Neuron (in vitro differentiated cells): ENCODE measurements around the gene SGMS1.
"Not testable (repeated sequence)": the region's sequence is repeated elsewhere in the genome, so short reads cannot be mapped to it uniquely, and the experiment has no call there.

Experiments
- H2AFZ ChIP-seq: one replicate; pipeline ENCODE4 v1.6.1; 2013; ENCODE audit warnings: low read depth, mild to moderate bottlenecking, inconsistent platforms, low read length, moderate library complexity
- H3K27me3 ChIP-seq: one replicate; pipeline ENCODE4 v1.6.1; 2013; ENCODE audit warnings: low read length; ENCODE audit not compliant: insufficient read depth
- H3K36me3 ChIP-seq: one replicate; pipeline ENCODE4 v1.6.1; 2013; ENCODE audit warnings: low read length; ENCODE audit not compliant: insufficient read depth
- H3K4me1 ChIP-seq: one replicate; pipeline ENCODE4 v1.6.1; 2013; ENCODE audit warnings: low read length; ENCODE audit not compliant: insufficient read depth
- H3K4me3 ChIP-seq: 2 replicates; pipeline ENCODE4 v1.5.1; 2013; ENCODE audit warnings: mild to moderate bottlenecking, low read length, moderate library complexity
- H3K9me3 ChIP-seq: one replicate; pipeline ENCODE4 v1.6.1; 2013; ENCODE audit warnings: low read length

SGMS1 gene

DNA sequence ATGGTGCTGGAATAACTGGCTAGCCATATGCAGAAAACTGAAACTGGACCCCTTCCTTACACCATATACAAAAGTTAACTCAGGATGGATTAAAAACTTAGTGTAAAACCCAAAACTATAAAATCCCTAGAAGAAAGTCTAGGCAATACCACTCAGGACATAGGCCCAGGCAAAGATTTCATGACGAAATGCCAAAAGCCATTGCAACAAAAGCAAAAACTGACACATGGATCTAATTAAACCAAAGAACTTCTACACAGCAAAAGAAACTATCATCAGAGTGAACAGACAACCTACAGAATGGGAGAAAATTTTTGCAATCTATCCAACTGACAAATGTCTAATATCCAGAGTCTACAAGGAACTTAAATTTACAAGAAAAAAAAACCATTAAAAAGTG lies 75.3 kb downstream of the SGMS1 start:
- H2AFZ ChIP-seq, H3K36me3 ChIP-seq, H3K4me1 ChIP-seq, H3K9me3 ChIP-seq, H3K27me3 ChIP-seq, H3K4me3 ChIP-seq: not testable (repeated sequence)

DNA sequence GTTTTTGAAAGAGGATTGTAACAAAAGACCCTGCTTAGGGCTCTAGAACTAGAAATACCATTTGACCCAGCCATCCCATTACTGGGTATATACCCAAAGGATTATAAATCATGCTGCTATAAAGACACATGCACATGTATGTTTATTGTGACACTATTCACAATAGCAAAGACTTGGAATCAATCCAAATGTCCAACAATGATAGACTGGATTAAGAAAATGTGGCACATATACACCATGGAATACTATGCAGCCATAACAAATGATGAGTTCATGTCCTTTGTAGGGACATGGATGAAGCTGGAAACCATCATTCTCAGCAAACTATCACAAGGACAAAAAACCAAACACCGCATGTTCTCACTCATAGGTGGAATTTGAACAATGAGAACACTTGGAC lies 77.5 kb downstream of the SGMS1 start:
- H3K4me1 ChIP-seq = peaks cover 12% of the 10 kb centered on the region
- H3K4me3 ChIP-seq, H3K36me3 ChIP-seq, H3K9me3 ChIP-seq, H3K27me3 ChIP-seq, H2AFZ ChIP-seq: not testable (repeated sequence)

DNA sequence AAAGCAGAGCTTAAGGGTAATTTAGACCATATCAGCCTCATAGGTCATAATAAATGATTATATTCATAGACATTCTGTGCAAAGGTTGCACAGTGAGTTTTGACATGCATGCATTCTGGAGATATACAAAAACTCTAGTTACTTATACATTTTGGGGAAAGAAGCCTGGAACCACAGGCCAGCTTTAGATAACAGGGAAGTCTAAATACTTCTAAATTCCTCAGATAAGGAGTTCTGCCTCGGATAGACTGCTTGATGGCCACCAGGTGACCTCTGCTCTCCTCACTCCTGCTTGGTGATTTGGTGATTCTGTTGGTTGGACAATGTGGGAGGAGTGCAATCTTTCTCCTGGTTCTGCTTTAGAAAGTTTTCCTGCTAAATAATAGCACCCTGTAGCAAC lies 77.9 kb downstream of the SGMS1 start:
- no peaks in the 10 kb centered on the region for H3K36me3 ChIP-seq
- no peaks in the 10 kb centered on the region for H3K27me3 ChIP-seq
- H3K4me1 ChIP-seq = peaks cover 12% of the 10 kb centered on the region
- H2AFZ ChIP-seq = no peak overlapping the region
- no peaks in the 10 kb centered on the region for H3K9me3 ChIP-seq
- no peak overlapping the region for H3K4me3 ChIP-seq

DNA sequence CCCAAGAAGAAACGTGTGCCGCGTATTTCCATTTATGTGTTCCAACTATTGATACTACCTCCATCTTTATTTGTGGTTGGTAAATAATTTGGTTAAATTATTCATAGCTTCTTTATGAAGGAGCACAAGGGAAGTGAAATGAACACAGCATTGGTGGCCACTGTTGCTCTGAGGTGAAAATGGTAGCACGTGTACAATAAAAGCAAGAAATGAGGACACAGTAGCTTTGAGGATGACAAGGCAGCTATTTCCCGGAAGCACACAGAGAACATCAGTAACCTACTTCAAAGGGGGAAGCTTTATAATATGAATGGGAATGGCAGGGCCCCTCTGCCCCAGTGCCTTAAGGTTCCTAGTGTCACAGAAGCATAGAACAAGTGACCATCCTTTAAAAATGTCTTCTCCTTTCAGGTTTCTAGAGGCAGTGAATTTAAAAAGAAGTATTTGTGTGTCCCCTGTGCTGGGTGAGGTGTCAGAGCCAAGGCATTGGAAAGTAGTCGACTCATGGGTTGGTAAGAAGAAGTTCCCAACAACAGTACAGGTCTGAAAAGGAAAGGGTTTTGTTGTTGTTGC lies 78.8 kb downstream of the SGMS1 start:
- H3K9me3 ChIP-seq = no peaks in the 10 kb centered on the region
- no peaks in the 10 kb centered on the region for H3K27me3 ChIP-seq
- H3K36me3 ChIP-seq = no peaks in the 10 kb centered on the region
- peaks cover 12% of the 10 kb centered on the region for H3K4me1 ChIP-seq
- no peak overlapping the region for H2AFZ ChIP-seq
- no peak overlapping the region for H3K4me3 ChIP-seq

DNA sequence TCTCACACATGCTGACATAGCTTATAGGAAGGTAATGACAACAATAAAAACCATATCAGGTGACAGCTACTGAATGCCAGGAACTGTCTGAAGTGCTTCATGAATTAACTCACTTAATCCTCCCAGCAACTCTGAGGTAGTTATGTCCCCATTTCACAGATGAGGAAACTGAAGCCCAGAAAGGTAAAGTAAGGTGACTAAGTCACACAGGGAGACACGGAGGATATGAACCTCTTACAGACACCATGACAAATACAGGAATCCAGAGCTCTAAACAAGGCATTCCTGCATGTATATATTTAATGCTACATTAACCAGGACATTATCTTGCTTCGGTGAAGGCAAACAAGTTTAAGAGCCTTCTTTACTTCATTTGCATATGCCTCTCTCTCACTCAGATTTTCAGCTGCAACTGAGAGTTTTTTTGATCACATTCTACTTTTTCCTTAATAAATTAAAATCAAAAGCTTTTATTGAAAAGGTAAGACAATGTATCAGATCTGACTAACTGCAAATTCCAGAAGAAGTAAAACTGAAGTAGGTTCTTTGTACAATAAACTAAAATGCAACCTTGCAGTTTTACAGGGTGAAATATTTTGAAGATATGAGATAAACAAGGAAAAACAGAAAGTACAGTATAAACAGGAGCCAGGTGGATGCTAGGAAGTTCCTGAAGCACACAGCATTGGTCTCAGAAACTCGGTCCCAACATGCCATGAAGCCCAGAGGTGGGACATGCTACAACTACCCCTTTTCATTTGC lies 79.5 kb downstream of the SGMS1 start:
- no peaks in the 10 kb centered on the region for H3K36me3 ChIP-seq
- H3K27me3 ChIP-seq = no peaks in the 10 kb centered on the region
- H3K9me3 ChIP-seq = no peaks in the 10 kb centered on the region
- no peak overlapping the region for H2AFZ ChIP-seq
- H3K4me3 ChIP-seq = no peak overlapping the region
- H3K4me1 ChIP-seq = peaks cover 12% of the 10 kb centered on the region

DNA sequence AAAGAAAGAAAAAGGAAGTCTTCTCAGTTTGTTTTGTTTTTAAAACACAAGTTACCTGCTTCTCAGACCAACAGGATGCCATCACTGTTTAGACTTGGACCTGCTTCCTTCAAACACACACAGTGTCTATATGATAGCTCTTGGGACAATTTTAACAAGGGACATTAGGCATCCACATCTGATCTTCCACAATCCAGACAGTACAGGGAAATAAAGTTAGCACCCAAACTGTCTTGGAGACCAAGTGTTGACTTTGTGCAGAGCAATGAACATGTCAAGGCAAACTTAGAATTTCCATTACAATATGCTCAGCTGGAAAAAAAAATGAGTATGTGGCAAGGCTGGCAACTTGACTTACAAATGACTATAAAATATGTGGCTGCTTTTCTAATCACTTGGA lies 80.9 kb downstream of the SGMS1 start:
- Histone ChIP-seq H3K9me3 (no peaks in the 10 kb centered on the region), H3K27me3 (no peaks in the 10 kb centered on the region), H3K4me3 (no peak overlapping the region), H3K36me3 (no peaks in the 10 kb centered on the region), H2AFZ (no peak overlapping the region), H3K4me1 (peaks cover 17% of the 10 kb centered on the region)

DNA sequence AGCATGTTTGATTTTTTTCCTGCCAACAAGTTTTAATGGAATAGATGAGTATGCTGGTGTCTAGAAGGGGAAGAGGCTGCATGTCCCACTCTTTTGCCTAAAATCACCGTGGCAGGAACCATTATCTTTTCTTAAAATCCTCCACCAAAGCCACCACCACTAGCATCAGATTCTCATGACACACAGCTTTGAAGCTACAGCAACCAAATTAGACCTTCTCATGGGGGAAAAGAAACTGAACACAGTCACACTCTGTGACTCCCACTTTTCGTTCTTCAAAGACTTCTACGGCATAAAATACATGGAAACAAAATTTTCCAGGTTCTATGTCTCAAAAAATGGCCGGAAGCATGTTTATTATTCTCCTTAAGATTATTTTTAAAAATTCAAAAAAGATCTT lies 81.8 kb downstream of the SGMS1 start:
- H3K27me3 ChIP-seq = no peaks in the 10 kb centered on the region
- no peaks in the 10 kb centered on the region for H3K9me3 ChIP-seq
- H3K4me3 ChIP-seq = no peak overlapping the region
- no peak overlapping the region for H2AFZ ChIP-seq
- no peaks in the 10 kb centered on the region for H3K36me3 ChIP-seq
- H3K4me1 ChIP-seq = peaks cover 17% of the 10 kb centered on the region

DNA sequence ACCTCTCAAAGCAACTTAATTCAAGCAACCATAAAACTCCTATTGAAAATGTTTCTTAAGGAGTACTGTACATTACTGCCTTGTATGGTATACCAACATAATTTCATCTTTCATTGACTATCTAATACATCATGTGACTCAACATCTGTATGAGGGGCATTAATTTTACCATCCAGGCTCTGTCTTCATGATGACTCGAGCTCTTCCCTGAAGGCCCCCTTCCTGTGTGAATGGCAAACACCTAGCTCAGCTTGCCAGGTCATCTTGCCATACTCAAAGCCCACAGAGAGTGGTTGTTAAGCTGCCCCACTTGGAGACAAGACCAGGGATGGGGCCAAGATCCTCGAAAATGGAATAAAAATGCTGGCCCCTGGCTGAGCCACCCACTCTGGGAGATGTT lies 82.4 kb downstream of the SGMS1 start:
- H3K27me3 ChIP-seq = no peaks in the 10 kb centered on the region
- H2AFZ ChIP-seq = no peak overlapping the region
- no peak overlapping the region for H3K4me3 ChIP-seq

DNA sequence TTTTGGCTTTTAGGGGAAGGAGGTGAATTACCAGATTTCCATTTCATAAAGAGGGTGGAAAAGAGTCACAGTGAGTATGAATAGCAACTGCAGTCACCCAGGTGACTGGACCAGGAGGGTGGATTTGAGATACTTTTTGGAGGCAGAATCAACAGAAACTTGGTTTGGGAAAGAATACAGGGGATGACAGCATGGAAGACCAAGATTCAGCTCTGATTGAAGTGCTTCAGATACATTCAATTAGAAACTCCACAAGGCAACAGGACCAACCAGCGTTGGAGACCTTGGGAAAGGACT lies 83.0 kb downstream of the SGMS1 start:
- no peaks in the 10 kb centered on the region for H3K9me3 ChIP-seq
- peaks cover 17% of the 10 kb centered on the region for H3K4me1 ChIP-seq
- no peak overlapping the region for H2AFZ ChIP-seq
- no peaks in the 10 kb centered on the region for H3K27me3 ChIP-seq
- no peak overlapping the region for H3K4me3 ChIP-seq
- no peaks in the 10 kb centered on the region for H3K36me3 ChIP-seq

More for the DNA sequence above, 82.4 kb downstream of the SGMS1 start:
- Histone ChIP-seq H3K36me3 (no peaks in the 10 kb centered on the region), H3K4me1 (peaks cover 17% of the 10 kb centered on the region), H3K9me3 (no peaks in the 10 kb centered on the region)

DNA sequence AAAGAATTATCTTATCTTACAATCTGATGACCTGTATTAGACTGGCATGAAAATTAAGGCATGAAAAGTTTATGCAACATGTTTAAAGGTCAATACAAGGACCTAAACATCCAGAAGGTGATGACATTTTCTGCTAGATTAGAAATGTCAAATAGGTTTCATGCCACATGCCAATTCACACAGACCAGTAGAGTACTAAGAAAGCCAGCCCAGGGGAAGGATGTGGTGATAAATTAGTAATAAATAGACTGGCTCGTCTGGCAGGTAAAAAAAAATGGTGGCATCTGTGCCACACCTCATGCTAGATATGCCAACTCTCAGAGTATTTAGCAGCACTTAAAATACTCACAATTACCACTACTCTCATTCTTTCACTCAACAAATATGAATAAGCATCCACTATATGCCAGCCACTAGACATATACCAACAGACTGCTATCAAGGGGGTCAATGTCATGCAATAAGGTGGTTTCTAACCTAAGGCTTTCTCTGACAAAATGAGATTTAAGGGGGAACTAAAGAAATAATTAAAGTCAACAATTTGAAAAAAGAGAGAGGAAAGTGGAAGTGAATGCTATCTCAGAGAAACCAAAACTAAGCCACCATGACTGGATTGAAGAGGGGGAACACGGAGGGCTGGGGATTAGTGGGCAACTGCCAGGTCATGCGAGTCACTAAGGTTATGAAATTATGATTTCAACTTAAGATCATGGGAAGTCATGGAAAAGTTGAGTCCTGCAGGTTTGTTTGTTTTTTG lies 83.5 kb downstream of the SGMS1 start:
- no peak overlapping the region for H3K4me3 ChIP-seq
- H3K9me3 ChIP-seq = no peaks in the 10 kb centered on the region
- H3K4me1 ChIP-seq = peaks cover 16% of the 10 kb centered on the region
- no peak overlapping the region for H2AFZ ChIP-seq
- H3K27me3 ChIP-seq = no peaks in the 10 kb centered on the region
- H3K36me3 ChIP-seq = no peaks in the 10 kb centered on the region

DNA sequence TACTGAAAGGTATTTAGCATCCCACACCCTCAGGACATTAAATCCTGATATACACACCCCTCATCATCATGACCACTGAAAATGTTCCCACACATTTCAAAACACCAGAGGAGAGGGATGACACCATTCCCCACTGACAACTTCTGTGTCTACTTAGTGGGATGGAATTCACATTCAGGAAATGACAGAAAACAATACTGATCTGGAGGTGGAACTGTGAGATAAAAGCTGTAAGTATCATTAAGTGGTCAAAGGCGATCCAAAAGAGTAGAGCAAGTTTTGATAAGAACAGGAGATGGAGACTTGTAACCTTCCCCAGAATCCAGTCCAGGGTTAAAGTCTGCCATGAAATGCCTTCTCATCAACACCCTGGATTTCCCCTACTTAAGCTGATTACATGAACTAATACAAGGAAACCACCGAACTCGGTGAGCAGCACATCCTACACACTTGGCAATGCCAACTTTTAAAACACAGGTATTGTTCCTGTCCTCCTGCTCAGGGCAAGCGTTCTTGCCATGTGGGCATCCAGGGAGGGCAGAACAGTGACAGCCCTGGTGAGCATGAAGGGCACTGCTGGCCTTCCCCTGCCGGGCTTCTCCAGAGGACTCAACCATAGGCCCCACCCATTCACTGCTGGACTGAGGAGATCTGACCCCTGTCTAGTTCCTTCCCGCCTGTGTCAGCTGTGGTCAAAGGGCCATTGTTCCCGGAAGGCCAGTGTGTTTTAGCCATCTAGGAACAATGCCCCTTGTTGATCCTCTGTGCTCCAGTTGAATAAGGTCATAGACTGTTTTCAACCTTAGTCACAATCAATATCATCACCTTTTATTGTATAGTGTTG lies 85.0 kb downstream of the SGMS1 start:
- Histone ChIP-seq H3K9me3 (no peaks in the 10 kb centered on the region), H3K4me3 (no peak overlapping the region), H2AFZ (no peak overlapping the region), H3K27me3 (no peaks in the 10 kb centered on the region), H3K36me3 (no peaks in the 10 kb centered on the region), H3K4me1 (peaks cover 12% of the 10 kb centered on the region)

DNA sequence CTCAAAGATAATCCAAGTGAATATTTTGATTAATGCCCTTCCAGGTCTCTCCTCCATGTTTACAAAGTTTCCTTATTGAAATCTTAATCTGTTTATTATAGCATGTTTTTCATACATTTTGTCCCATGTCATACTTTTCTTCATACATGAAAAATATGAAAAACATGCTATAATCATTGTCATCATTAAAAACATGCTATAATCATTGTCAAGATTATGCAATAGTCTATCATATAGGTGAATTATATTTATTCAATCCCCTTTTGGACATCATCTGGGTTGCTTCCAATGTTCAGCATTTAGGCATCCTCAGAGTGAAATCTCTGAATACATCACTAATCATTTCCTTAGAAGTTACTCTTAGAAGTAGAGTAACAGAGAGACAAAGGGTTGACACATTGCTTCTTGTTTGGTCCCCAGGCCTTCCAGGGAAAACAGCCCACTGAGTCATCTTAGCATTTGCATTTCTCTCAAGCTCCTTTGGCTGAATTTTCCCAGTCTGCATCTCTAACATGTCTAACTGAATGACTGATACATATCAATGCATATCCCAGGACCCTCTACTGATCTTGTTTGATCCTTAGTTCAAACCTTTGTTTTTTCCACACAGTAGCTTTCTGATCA lies 87.0 kb downstream of the SGMS1 start:
- Histone ChIP-seq H2AFZ (no peak overlapping the region), H3K4me1 (peaks cover 5% of the 10 kb centered on the region), H3K9me3 (no peaks in the 10 kb centered on the region), H3K27me3 (no peaks in the 10 kb centered on the region), H3K36me3 (no peaks in the 10 kb centered on the region), H3K4me3 (no peak overlapping the region)
